Fibroblast of lung (primary cell): ENCODE data around the gene TF. TPM values are rescaled to one million over a fixed set of nuclear protein-coding genes. Genes with fewer than 3 reads are reported as not detected.
A peak's percentile ranks its signal among the peaks of the same experiment; 100 is the strongest.

Experiments
- DNase-seq, 2 donors: peaks; one replicate each; pipeline versions ENCODE4 v3.0.0 to v3.0.0-alpha.2; 2010; ENCODE audit warnings: low read depth in 2 of 2
- H2AFZ ChIP-seq: 2 replicates; pipeline ENCODE4 v1.5.1; 2012; ENCODE audit warnings: low read length, control low read depth, inconsistent platforms
- H3K27ac ChIP-seq: 2 replicates; pipeline ENCODE4 v1.5.1; 2011; ENCODE audit warnings: low read length, control low read depth; ENCODE audit not compliant: insufficient read depth
- H3K27me3 ChIP-seq: 2 replicates; pipeline ENCODE4 v1.5.1; 2011; ENCODE audit warnings: mild to moderate bottlenecking, low read length; ENCODE audit not compliant: control insufficient read depth, insufficient read depth
- H3K36me3 ChIP-seq: 2 replicates; pipeline ENCODE4 v1.5.1; 2011; ENCODE audit warnings: low read length; ENCODE audit not compliant: control insufficient read depth, insufficient read depth
- H3K4me1 ChIP-seq: 2 replicates; pipeline ENCODE4 v1.5.1; 2011; ENCODE audit warnings: low read length; ENCODE audit not compliant: control insufficient read depth, insufficient read depth; ENCODE audit errors: extremely low read depth
- H3K4me2 ChIP-seq: 2 replicates; pipeline ENCODE4 v1.5.1; 2011; ENCODE audit warnings: low read length, control low read depth; ENCODE audit not compliant: insufficient read depth; ENCODE audit errors: extremely low read depth
- H3K4me3 ChIP-seq, 4 experiments: fragments of 200-600 bp in 1 of 4; sonication (generic) in 1 of 4; replicated peaks in 1 of 4; 2 replicates each; pipeline ENCODE4 v1.5.1; 2011 to 2016; ENCODE audit warnings: low read length in 4 of 4, low read depth in 3 of 4, mild to moderate bottlenecking in 3 of 4, control low read depth in 2 of 4, inconsistent platforms in 1 of 4, mixed read lengths in 1 of 4; ENCODE audit not compliant: insufficient read depth in 1 of 4; ENCODE audit errors: control extremely low read depth in 1 of 4
- H3K79me2 ChIP-seq: 2 replicates; pipeline ENCODE4 v1.5.1; 2012; ENCODE audit warnings: mild to moderate bottlenecking, low read length, inconsistent platforms; ENCODE audit not compliant: control insufficient read depth, insufficient read depth
- H3K9ac ChIP-seq: 2 replicates; pipeline ENCODE4 v1.5.1; 2011; ENCODE audit warnings: mild to moderate bottlenecking, low read length, control low read depth; ENCODE audit not compliant: insufficient read depth
- H3K9me3 ChIP-seq: 2 replicates; pipeline ENCODE4 v1.5.1; 2012; ENCODE audit warnings: low read depth, low read length; ENCODE audit not compliant: control insufficient read depth, insufficient read depth
- H4K20me1 ChIP-seq: 2 replicates; pipeline ENCODE4 v1.5.1; 2011; ENCODE audit warnings: low read length; ENCODE audit not compliant: control insufficient read depth, insufficient read depth; ENCODE audit errors: extremely low read depth
- CTCF ChIP-seq, 2 donors: IDR thresholded peaks in 1 of 2; conservative IDR thresholded peaks in 1 of 2; 1 replicate in 1 of 2; 2 replicates in 1 of 2; pipeline ENCODE4 v1.5.1; 2011 to 2012; ENCODE audit warnings: low read length in 2 of 2, control low read depth in 1 of 2, inconsistent platforms in 1 of 2, low read depth in 1 of 2, mild to moderate bottlenecking in 1 of 2
- EZH2 ChIP-seq: IDR thresholded peaks from 2 replicates; pipeline ENCODE4 v1.5.1; 2012; ENCODE audit warnings: low read length, control low read depth, mild to moderate bottlenecking; ENCODE audit errors: missing control alignments
- polyA minus RNA-seq: library from RNA; depleted of rRNA, polyadenylated mRNA; stranded (reverse); fragments of >200 nt; gene quantifications from 2 replicates; pipeline ENCODE4 v1.2.3, GENCODE V29; 2011; ENCODE audit warnings: low replicate concordance
- polyA plus RNA-seq, 2 donors: library from polyadenylated mRNA; depleted of rRNA in 1 of 2; stranded (reverse) in 1 of 2; unstranded in 1 of 2; fragments of >200 nt; gene quantifications; 2 replicates each; pipeline ENCODE4 v1.2.1, GENCODE V29; 2011 to 2012; ENCODE audit warnings: missing spikeins in 1 of 2
- total RNA-seq: library from RNA; depleted of rRNA; stranded (reverse); fragments of >200 nt; gene quantifications from 2 replicates; pipeline ENCODE4 v1.2.1, GENCODE V29; 2014

TF gene
- total RNA-seq (under 0.01 and 0.33 TPM in 2 replicates), polyA plus RNA-seq (0.01 and 0.05 TPM in 2 replicates), polyA minus RNA-seq (0.71 TPM in 1 of 2 replicates, not detected in the other)
- polyA plus RNA-seq (2012): 0.08 and 0.23 TPM in 2 replicates

GRCh38 chr3:133745981-133746711, at the start of gene TF:
Gene TF (plus strand): TSS chr3:133746393. CDS start chr3:133746441, 48 bp downstream.
- no peak within 1 kb of the TSS for H3K4me2 ChIP-seq
- H3K36me3 ChIP-seq: no peaks in the 10 kb centered on the region
- H3K4me3 ChIP-seq: no peak within 1 kb of the TSS
- no peak within 1 kb of the TSS for H2AFZ ChIP-seq
- H3K27me3 ChIP-seq: peaks cover 13% of the 10 kb centered on the region
- H3K9me3 ChIP-seq: no peaks in the 10 kb centered on the region
- no peaks in the 10 kb centered on the region for H3K79me2 ChIP-seq
- peak in 1 of 2 donors; percentile 4 for DNase-seq
- TF ChIP-seq EZH2 (peak; percentile 27), CTCF (conservative IDR thresholded peaks at IDR 0.05 in 1 of 2, IDR thresholded peaks at IDR 0.05 in 1 of 2; ENCODE audit: low read depth in 1 of 2, low read length in 2 of 2) (no peak)
- no peak within 1 kb of the TSS for H3K9ac ChIP-seq
- H4K20me1 ChIP-seq: no peaks in the 10 kb centered on the region
- no peak within 1 kb of the TSS for H3K27ac ChIP-seq
- H3K4me1 ChIP-seq: no peaks in the 10 kb centered on the region

- DNase-seq: no peak
- no peaks in the 10 kb centered on the region for H3K4me1 ChIP-seq
- H3K9me3 ChIP-seq: no peaks in the 10 kb centered on the region
- no peak overlapping the region for H3K9ac ChIP-seq
- no peaks in the 10 kb centered on the region for H4K20me1 ChIP-seq
- TF ChIP-seq CTCF (conservative IDR thresholded peaks at IDR 0.05 in 1 of 2, IDR thresholded peaks at IDR 0.05 in 1 of 2; ENCODE audit: low read depth in 1 of 2, low read length in 2 of 2): no peak
- no peak overlapping the region for H2AFZ ChIP-seq
- H3K4me3 ChIP-seq: no peak overlapping the region
- H3K4me2 ChIP-seq: no peak overlapping the region
- no peak overlapping the region for H3K27ac ChIP-seq
- no peaks in the 10 kb centered on the region for H3K36me3 ChIP-seq
- H3K79me2 ChIP-seq: no peaks in the 10 kb centered on the region
- H3K27me3 ChIP-seq: no peaks in the 10 kb centered on the region
These were observed 48.2 kb upstream of the TF start for GRCh38 chr3:133697960-133698359.

GRCh38 chr3:133699467-133699866, 46.7 kb upstream of the TF start:
- TF ChIP-seq CTCF (conservative IDR thresholded peaks at IDR 0.05 in 1 of 2, IDR thresholded peaks at IDR 0.05 in 1 of 2; ENCODE audit: low read depth in 1 of 2, low read length in 2 of 2): no peak
- TF ChIP-seq EZH2: no peak
- DNase-seq: no peak
- H2AFZ ChIP-seq: no peak overlapping the region
- no peak overlapping the region for H3K27ac ChIP-seq
- no peak overlapping the region for H3K4me2 ChIP-seq
- no peaks in the 10 kb centered on the region for H3K36me3 ChIP-seq
- no peaks in the 10 kb centered on the region for H4K20me1 ChIP-seq
- H3K4me3 ChIP-seq: no peak overlapping the region
- no peaks in the 10 kb centered on the region for H3K4me1 ChIP-seq
- H3K27me3 ChIP-seq: no peaks in the 10 kb centered on the region
- no peak overlapping the region for H3K9ac ChIP-seq
- no peaks in the 10 kb centered on the region for H3K9me3 ChIP-seq
- H3K79me2 ChIP-seq: no peaks in the 10 kb centered on the region
